GM20000 (cell line): ENCODE data around the gene XPA.

ENCODE experiments used
- DNase-seq: peaks from one replicate; pipeline ENCODE4 v3.0.0; 2012; ENCODE audit warnings: low spot score
- TF ChIP-seq, protein P1 (sequence below): IDR thresholded peaks from 2 replicates; pipeline ENCODE4 v1.5.1; 2012; ENCODE audit warnings: mild to moderate bottlenecking, control low read depth; ENCODE audit errors: extremely low read depth, missing control alignments

XPA gene

GRCh38 chr9:97632248-97632984, 64.7 kb downstream of the XPA start:
- TF ChIP-seq, protein P1, sequence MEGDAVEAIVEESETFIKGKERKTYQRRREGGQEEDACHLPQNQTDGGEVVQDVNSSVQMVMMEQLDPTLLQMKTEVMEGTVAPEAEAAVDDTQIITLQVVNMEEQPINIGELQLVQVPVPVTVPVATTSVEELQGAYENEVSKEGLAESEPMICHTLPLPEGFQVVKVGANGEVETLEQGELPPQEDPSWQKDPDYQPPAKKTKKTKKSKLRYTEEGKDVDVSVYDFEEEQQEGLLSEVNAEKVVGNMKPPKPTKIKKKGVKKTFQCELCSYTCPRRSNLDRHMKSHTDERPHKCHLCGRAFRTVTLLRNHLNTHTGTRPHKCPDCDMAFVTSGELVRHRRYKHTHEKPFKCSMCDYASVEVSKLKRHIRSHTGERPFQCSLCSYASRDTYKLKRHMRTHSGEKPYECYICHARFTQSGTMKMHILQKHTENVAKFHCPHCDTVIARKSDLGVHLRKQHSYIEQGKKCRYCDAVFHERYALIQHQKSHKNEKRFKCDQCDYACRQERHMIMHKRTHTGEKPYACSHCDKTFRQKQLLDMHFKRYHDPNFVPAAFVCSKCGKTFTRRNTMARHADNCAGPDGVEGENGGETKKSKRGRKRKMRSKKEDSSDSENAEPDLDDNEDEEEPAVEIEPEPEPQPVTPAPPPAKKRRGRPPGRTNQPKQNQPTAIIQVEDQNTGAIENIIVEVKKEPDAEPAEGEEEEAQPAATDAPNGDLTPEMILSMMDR = no peak
- DNase-seq = no peak

- DNase-seq = no peak
- TF ChIP-seq, protein P1 = no peak
Observed at GRCh38 chr9:97630591-97630990, 66.5 kb downstream of the XPA start.

DNA sequence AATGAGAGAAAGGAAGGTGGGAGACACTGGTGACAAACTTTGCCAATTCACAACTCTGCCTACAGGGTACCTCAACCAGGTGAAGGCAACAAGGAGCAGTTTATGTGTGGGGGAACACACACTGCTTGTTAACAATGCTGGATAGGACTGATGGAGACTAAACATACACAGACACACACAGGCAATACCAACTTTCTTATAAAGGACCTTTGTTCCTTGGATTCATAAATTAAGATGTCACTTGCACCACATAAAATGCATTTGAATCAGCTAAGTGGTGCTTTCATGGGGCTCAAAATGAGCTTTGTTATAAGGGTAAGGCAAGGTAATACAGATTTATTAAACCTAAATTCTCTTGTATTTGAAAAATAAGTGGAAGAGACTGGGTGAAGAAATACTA, 68.0 kb downstream of the XPA start:
- DNase-seq = no peak
- TF ChIP-seq, protein P1 = no peak

DNA sequence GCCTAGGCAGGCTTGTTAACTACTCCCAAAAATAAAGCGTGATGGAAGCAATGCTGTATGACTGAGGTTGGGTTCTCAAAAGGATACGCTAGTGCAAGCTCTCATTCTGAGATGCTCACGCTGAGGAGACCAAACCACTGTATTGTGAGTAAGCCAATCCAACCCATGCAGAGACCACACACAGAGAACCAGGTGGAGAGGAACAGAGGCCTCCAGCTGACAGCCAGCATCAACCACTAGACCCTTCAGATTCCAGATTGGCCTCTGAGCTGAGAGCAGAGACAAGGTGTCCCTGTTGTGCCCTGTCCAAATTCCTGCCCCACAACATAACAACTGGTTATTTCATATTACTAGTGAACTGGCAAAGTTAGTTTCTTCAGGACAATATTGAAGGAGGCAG, 68.5 kb downstream of the XPA start:
- TF ChIP-seq, protein P1 = no peak

DNA sequence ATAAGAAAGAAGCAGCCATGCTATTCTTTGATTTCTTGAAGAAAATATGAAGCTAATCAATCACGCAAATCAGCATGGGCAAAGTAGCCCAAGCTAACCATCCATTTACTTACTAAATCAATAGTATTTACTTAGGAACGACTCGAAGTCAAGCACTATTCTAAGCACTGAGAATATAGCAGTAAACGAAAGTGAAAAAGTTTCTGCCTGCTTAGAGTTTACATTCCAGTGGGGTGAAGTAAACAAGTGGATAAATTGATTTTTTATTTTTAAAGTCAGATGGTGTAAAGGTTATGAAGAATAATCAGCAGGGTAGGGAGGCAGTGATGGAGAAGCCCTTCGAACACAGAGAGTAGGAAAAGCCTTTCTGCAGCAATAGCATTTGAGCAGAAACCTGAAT, 69.5 kb downstream of the XPA start:
- TF ChIP-seq, protein P1 = no peak
- DNase-seq = no peak

More for the DNA sequence above, 68.5 kb downstream of the XPA start:
- DNase-seq = no peak

GRCh38 chr9:97625620-97626019, 71.5 kb downstream of the XPA start:
- TF ChIP-seq, protein P1 = no peak
- DNase-seq = no peak
